Activated naive CD4-positive, alpha-beta T cell treated with anti-CD3 and anti-CD28 coated beads for 36 hours (primary cell): ENCODE measurements around the gene BMAL2. TPM values are rescaled to one million over a fixed set of nuclear protein-coding genes. Genes with fewer than 3 reads are reported as not detected.
A peak's percentile ranks its signal among the peaks of the same experiment; 100 is the strongest.

Experiments used
- CTCF ChIA-PET: fragments of 350-600 bp; sonication (Branson Sonifier 250); formaldehyde crosslinking; loops from one replicate; lab custom pipeline; 2021; ENCODE audit warnings: antibody characterized with exemption; lab: Charles Lee
- DNase-seq: peaks from one replicate; pipeline ENCODE4 v3.0.0-alpha.2; 2020
- H3K27ac Mint-ChIP-seq: one replicate; pipeline ENCODE4 v1.8.0; 2021; ENCODE audit warnings: mild to moderate bottlenecking, mixed read lengths
- H3K27me3 Mint-ChIP-seq: one replicate; pipeline ENCODE4 v1.8.0; 2021; ENCODE audit warnings: low read depth, mixed read lengths
- H3K36me3 Mint-ChIP-seq: one replicate; pipeline ENCODE4 v1.8.0; 2021; ENCODE audit warnings: low read depth, mixed read lengths
- H3K4me1 Mint-ChIP-seq: one replicate; pipeline ENCODE4 v1.8.0; 2021; ENCODE audit warnings: low read depth, mixed read lengths
- H3K4me3 Mint-ChIP-seq: one replicate; pipeline ENCODE4 v1.8.0; 2021; ENCODE audit warnings: mild to moderate bottlenecking, moderate library complexity, mixed read lengths
- H3K9me3 Mint-ChIP-seq: one replicate; pipeline ENCODE4 v1.8.0; 2021; ENCODE audit warnings: mixed read lengths
- intact Hi-C: fragments of 100-400 bp; cut with micrococcal nuclease; formaldehyde crosslinking; loops from one replicate; pipeline ENCODE4 v1.15.1; 2023
- total RNA-seq, 2 experiments: library from RNA; stranded (reverse); gene quantifications; one replicate each; pipeline ENCODE4 v1.2.3, GENCODE V29; 2021

BMAL2 gene, protein sequence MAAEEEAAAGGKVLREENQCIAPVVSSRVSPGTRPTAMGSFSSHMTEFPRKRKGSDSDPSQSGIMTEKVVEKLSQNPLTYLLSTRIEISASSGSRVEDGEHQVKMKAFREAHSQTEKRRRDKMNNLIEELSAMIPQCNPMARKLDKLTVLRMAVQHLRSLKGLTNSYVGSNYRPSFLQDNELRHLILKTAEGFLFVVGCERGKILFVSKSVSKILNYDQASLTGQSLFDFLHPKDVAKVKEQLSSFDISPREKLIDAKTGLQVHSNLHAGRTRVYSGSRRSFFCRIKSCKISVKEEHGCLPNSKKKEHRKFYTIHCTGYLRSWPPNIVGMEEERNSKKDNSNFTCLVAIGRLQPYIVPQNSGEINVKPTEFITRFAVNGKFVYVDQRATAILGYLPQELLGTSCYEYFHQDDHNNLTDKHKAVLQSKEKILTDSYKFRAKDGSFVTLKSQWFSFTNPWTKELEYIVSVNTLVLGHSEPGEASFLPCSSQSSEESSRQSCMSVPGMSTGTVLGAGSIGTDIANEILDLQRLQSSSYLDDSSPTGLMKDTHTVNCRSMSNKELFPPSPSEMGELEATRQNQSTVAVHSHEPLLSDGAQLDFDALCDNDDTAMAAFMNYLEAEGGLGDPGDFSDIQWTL
- total RNA-seq, result 1 to 10 TPM; 7.9 to 9.2 TPM

DNA sequence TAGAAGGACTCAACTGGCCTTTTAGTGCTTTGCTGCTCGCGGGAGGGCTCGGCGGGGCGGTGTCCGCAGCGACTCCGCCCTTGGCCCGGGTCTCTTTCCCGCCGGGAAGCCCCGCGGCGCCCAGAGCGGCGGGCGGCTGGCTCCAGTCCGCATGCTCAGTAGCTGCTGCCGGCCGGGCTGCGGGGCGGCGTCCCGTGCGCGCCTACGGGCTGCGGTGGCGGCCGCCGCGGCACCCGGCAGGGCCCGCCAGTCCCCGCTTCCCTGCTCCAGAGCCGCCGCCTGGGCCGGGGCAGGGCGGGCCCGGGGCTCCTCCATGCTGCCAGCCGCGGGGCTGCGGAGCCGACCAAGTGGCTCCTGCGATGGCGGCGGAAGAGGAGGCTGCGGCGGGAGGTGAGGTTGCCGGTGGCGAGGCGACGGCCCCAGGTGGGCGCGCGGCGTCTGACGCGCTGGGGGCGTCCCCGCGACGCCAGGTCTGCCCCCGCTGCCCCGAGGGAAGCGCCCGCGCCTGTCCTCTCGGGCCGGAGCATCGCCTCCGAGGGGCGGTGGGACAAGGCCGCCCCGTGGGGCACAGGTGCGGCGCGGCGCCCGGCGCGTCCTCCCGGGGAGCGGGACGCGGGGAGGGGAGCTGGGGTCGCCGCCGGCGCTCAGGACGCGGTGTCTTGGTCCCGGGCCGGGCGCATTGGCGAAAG is at the start of gene BMAL2:
Gene BMAL2, plus strand, starts transcription at position 123 of the 689 bp plus-strand sequence. Its CDS starts 237 bp downstream, at position 360.
- Mint-ChIP-seq H3K4me1 (peaks cover 34% of the 10 kb centered on the region), H3K36me3 (peaks cover 4% of the 10 kb centered on the region), H3K4me3 (peak within 1 kb of the TSS; percentile 90), H3K27me3 (peaks cover 31% of the 10 kb centered on the region), H3K27ac (peak within 1 kb of the TSS; percentile 74), H3K9me3 (no peaks in the 10 kb centered on the region)
- peak; percentile 44 for DNase-seq
- intact Hi-C loops, result loop anchor here (2.0 to 5.0 kb wide), 3 partner anchors 370 to 919 kb away; partner anchors contain the start of gene MRPS35
- CTCF ChIA-PET, result interaction anchor here (1.4 kb wide), 1 partner anchor 26 kb away, joined by 6 read pairs; no protein-coding TSS in a partner anchor

DNA sequence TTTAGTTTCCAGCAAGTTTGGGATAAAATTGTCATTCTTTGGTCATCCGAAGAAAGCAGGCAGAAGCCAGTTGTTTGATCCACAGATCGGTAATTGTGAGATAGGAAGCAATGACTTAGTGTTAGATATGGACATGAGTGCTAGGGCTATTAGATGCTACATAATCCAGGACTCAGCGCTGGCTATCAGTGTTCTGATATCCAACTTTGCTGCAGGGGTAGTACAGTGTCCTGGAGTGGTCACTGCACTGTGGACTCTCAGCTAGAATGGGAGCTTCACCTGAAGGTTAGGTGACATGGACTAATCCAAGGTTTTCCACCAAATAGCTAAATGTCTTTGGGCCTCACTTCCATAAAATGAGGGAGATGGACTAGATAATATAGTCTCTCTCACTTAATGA is 48.6 kb upstream of the BMAL2 start:
- Mint-ChIP-seq H3K4me1 (peaks cover 10% of the 10 kb centered on the region), H3K4me3 (no peak overlapping the region), H3K27me3 (no peaks in the 10 kb centered on the region), H3K36me3 (peaks cover 1% of the 10 kb centered on the region), H3K27ac (no peak overlapping the region), H3K9me3 (no peaks in the 10 kb centered on the region)
- intact Hi-C loops, result no loop called here
- CTCF ChIA-PET, result interaction anchor here (0.8 to 0.9 kb wide), 3 partner anchors 11 to 23 kb away, joined by 3 to 4 read pairs (median 4); no protein-coding TSS in a partner anchor
- no peak for DNase-seq

DNA sequence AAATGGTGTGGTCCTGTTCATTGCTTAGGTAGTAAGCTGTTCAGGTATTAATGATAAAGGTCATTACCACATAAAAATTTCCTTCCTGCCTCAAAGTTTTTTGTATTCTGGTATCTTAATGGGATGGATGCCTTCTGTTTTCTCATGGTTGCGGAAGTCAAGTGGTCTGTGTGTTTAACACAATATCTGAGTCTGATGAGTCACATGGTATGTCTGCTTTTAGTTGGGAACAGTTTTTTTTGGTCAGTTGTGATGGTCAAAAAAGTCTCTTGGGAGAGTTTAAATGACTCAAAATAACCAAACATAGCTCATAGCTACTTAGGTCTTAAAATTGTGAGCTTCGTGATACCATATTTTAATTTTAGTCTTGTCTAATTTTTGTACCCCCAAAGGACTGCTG is 47.9 kb upstream of the BMAL2 start:
- peaks cover 1% of the 10 kb centered on the region for H3K36me3 Mint-ChIP-seq
- CTCF ChIA-PET, result interaction anchor here (0.8 to 1.3 kb wide), 4 partner anchors 10 to 143 kb away, joined by 3 to 4 read pairs (median 4); no protein-coding TSS in a partner anchor
- H3K4me3 Mint-ChIP-seq, result no peak overlapping the region
- H3K27ac Mint-ChIP-seq, result no peak overlapping the region
- peaks cover 5% of the 10 kb centered on the region for H3K4me1 Mint-ChIP-seq
- H3K27me3 Mint-ChIP-seq, result no peaks in the 10 kb centered on the region
- H3K9me3 Mint-ChIP-seq, result no peaks in the 10 kb centered on the region
- intact Hi-C loops, result no loop called here
- DNase-seq, result no peak

DNA sequence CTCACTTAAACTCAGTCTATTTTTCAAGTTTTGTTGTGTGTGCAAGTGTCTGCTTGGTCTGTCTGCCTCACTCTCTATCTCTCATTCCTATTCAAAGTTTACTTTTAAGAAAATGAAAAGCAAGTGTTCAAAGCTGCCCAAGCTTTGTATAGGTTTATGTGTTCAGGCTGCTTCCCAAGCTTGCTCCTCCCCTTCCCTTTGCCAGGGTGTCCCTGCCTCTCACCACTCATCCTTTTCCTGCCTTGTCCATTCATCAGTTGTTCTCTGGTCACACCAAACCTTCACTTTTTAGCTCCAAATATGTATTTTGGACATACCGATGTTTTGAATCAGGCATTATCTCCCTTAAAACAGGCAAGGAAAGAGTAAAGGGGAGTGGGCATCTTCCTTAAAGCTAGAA is 47.2 kb upstream of the BMAL2 start:
- Mint-ChIP-seq H3K4me3 (no peak overlapping the region), H3K4me1 (peaks cover 1% of the 10 kb centered on the region), H3K36me3 (peaks cover 1% of the 10 kb centered on the region), H3K9me3 (no peaks in the 10 kb centered on the region), H3K27me3 (no peaks in the 10 kb centered on the region), H3K27ac (no peak overlapping the region)
- DNase-seq, result no peak
- intact Hi-C loops, result no loop called here
- CTCF ChIA-PET, result interaction anchor here (0.9 to 1.3 kb wide), 3 partner anchors 21 to 143 kb away, joined by 3 to 5 read pairs (median 4); no protein-coding TSS in a partner anchor

DNA sequence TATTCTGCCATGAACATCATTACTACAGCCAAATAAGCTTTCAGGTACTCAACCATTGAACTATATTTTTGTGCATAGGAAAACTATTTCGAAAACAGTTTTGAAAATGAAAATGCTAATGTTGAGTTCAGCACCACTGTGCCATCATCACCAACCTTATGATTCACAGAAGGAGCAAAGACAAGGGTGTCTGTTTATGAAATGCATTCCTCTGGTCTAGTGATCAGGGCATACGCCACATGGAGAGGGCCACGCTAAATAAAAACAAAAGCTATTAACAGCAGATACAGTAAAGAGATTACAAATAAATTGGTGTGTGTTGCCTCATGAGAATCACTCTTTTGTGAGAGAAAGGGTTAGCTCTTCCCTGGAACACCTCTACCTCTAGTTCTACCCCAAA is 43.2 kb upstream of the BMAL2 start:
- Mint-ChIP-seq H3K27me3 (no peaks in the 10 kb centered on the region), H3K4me1 (no peaks in the 10 kb centered on the region), H3K36me3 (no peaks in the 10 kb centered on the region), H3K27ac (no peak overlapping the region), H3K4me3 (no peak overlapping the region), H3K9me3 (no peaks in the 10 kb centered on the region)
- DNase-seq, result no peak
- intact Hi-C loops, result no loop called here
- CTCF ChIA-PET, result interaction anchor here (0.8 kb wide), 1 partner anchor 273 kb away, joined by 3 read pairs; no protein-coding TSS in a partner anchor

DNA sequence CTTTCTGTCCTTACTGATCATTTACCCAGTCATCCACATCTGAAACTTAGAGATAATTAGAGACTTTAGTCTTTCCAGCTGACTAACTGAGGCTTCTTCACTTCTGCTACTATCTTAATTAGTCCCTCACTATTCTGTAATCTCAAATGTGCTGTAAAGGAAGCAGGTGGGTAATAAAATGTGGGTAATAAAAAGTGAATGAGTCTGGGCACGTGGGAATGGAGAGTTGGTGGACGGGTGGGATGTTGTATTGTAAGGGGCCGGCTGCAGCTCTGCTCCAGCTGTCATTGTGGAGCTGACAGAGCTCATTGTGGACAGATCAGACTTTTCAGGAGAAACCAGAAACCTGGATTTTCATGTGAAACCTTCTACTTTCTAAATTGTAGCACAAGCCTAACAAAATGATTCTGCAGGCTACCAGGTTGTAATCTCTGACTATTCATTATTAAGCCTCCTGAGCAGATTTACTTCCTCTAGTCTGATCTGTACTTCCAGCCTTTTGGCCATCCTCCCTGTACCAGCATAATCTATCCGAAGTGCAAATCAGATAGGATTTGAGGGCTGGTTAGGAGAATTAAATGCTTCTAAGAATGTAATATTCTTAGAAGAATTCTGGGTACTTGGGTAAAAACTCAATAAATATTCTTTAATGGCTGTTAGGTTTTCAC is 42.0 kb upstream of the BMAL2 start:
- no peak for DNase-seq
- no peaks in the 10 kb centered on the region for H3K4me1 Mint-ChIP-seq
- H3K4me3 Mint-ChIP-seq, result no peak overlapping the region
- H3K27me3 Mint-ChIP-seq, result no peaks in the 10 kb centered on the region
- no peak overlapping the region for H3K27ac Mint-ChIP-seq
- CTCF ChIA-PET, result interaction anchor here (0.7 to 1.3 kb wide), 2 partner anchors 15 to 51 kb away, joined by 3 to 6 read pairs; no protein-coding TSS in a partner anchor
- H3K36me3 Mint-ChIP-seq, result no peaks in the 10 kb centered on the region
- intact Hi-C loops, result no loop called here
- H3K9me3 Mint-ChIP-seq, result no peaks in the 10 kb centered on the region

DNA sequence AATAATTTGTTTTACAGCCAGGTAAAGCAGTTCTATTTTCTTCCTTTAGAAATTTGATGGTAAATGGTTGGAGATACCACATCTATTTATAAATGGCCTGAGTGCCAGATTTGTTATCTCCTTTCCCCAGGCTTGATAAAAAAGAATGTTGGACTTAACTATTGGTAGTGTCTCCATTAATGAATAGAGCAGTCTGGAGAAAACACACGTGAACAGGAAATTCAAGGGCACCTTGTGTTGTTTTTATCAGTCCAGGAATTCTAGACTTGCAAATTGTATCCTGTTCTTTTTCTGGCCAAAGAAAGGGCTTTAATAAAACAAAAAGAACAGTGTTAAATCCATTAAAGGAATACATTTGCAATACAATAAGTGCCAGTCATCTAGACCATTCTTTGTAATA is 40.8 kb upstream of the BMAL2 start:
- intact Hi-C loops, result no loop called here
- no peaks in the 10 kb centered on the region for H3K36me3 Mint-ChIP-seq
- H3K4me1 Mint-ChIP-seq, result no peaks in the 10 kb centered on the region
- no peak overlapping the region for H3K27ac Mint-ChIP-seq
- H3K27me3 Mint-ChIP-seq, result no peaks in the 10 kb centered on the region
- CTCF ChIA-PET, result interaction anchor here (0.6 to 1.3 kb wide), 3 partner anchors 12 to 62 kb away, joined by 3 read pairs; no protein-coding TSS in a partner anchor
- H3K4me3 Mint-ChIP-seq, result no peak overlapping the region
- H3K9me3 Mint-ChIP-seq, result no peaks in the 10 kb centered on the region
- no peak for DNase-seq

DNA sequence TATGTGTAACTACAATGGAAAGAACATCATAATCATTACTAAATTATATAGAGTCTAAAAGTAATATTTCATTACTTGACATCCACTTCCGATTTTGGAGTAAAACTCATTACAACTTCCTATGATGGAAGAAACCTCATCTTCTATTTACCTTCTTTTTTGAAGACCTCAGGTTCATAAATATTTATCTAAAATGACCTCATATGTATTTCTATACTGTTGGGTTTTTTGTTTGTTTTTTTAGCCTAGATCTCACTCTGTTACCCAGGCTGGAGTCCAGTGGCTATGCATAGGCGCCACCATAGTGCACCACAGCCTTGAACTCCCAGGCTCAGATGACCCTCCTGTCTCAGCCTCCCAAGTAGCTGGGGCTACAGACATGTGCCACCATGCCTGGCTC is 39.9 kb upstream of the BMAL2 start:
- CTCF ChIA-PET, result interaction anchor here (0.6 to 1.3 kb wide), 3 partner anchors 12 to 63 kb away, joined by 3 read pairs; no protein-coding TSS in a partner anchor
- H3K4me1 Mint-ChIP-seq, result peaks cover 2% of the 10 kb centered on the region
- no peak for DNase-seq
- H3K27me3 Mint-ChIP-seq, result no peaks in the 10 kb centered on the region
- intact Hi-C loops, result no loop called here
- H3K36me3 Mint-ChIP-seq, result no peaks in the 10 kb centered on the region
- no peak overlapping the region for H3K4me3 Mint-ChIP-seq
- H3K27ac Mint-ChIP-seq, result no peak overlapping the region
- H3K9me3 Mint-ChIP-seq, result no peaks in the 10 kb centered on the region

DNA sequence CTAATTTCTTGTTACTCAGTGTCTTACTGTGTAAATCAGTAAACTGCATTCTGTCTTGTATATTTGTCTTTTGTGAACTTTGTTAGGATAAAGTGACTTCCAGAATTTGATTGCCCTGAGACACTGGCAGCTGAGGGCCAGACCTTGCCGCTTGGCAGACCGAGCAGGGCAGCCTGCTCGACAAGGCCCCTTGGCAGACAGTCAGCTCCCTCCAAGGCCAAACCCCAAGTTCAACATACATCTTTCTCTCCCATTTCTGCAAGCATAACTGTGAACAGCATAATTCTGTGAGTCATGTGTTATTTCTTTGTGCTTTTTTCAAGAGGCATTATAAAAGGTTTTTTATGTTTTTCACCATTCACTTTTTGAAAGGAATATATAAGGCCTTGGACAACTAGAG is 39.2 kb upstream of the BMAL2 start:
- CTCF ChIA-PET, result no interaction called here
- peaks cover 6% of the 10 kb centered on the region for H3K4me1 Mint-ChIP-seq
- intact Hi-C loops, result no loop called here
- no peak overlapping the region for H3K27ac Mint-ChIP-seq
- H3K36me3 Mint-ChIP-seq, result peaks cover 1% of the 10 kb centered on the region
- H3K4me3 Mint-ChIP-seq, result no peak overlapping the region
- no peak for DNase-seq
- H3K27me3 Mint-ChIP-seq, result no peaks in the 10 kb centered on the region
- H3K9me3 Mint-ChIP-seq, result no peaks in the 10 kb centered on the region

DNA sequence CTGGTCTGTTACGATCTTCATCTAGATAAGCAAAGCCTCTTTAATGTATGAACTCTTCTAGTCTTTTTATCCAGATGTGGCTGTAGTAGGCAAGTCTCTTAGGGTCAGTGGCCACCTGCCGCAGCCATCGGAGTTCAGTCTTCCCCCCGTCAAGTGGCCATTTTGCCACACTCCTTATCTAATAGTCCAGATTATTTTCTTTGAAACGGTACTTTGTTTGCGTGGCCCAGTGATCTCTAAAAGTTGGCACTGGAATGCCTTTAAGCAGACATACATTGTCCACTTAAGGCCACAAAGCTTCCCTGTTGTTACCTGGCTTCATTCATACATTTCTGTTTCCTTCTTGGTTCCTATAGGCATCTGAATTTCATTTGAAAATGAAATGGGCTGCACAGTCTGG is 36.0 kb upstream of the BMAL2 start:
- Mint-ChIP-seq H3K27me3 (no peaks in the 10 kb centered on the region), H3K4me1 (peaks cover 6% of the 10 kb centered on the region), H3K9me3 (no peaks in the 10 kb centered on the region), H3K4me3 (no peak overlapping the region), H3K36me3 (peaks cover 3% of the 10 kb centered on the region), H3K27ac (no peak overlapping the region)
- no peak for DNase-seq
- intact Hi-C loops, result no loop called here
- CTCF ChIA-PET, result interaction anchor here (0.9 to 1.1 kb wide), 2 partner anchors 10 to 273 kb away, joined by 3 read pairs; no protein-coding TSS in a partner anchor

DNA sequence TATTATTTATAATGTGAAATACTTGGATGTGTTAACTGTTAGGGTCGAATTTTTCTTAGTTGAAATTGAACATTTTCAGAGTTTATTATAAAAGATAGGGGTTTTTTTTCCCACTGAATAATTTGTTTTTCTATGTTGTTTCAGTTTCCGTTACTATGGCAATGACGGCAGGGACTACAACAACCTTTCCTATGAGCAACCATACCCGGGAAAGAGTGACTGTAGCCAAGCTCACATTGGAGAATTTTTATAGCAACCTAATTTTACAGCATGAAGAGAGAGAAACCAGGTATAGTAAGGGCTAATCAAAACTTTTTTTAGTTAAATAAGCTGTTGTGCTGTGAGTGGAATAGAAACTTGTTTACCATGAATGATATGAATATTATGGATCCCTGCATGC is 35.1 kb upstream of the BMAL2 start:
- no peak overlapping the region for H3K27ac Mint-ChIP-seq
- H3K27me3 Mint-ChIP-seq, result no peaks in the 10 kb centered on the region
- H3K4me3 Mint-ChIP-seq, result no peak overlapping the region
- intact Hi-C loops, result no loop called here
- CTCF ChIA-PET, result interaction anchor here (0.6 to 1.3 kb wide), 3 partner anchors 155 to 406 kb away, joined by 3 to 4 read pairs (median 4); no protein-coding TSS in a partner anchor
- H3K36me3 Mint-ChIP-seq, result peaks cover 3% of the 10 kb centered on the region
- no peak for DNase-seq
- peaks cover 6% of the 10 kb centered on the region for H3K4me1 Mint-ChIP-seq
- no peaks in the 10 kb centered on the region for H3K9me3 Mint-ChIP-seq
